Sigmoid colon (tissue), 7 donors: ENCODE data around the gene MRNIP. TPM values are rescaled to one million over a fixed set of nuclear protein-coding genes. Genes with fewer than 3 reads are reported as not detected.

ENCODE experiments used
- DNase-seq: peaks from one replicate; pipeline ENCODE4 v3.0.0-alpha.2; 2019
- H3K27ac ChIP-seq, 4 donors: fragments of 200-600 bp; sonication (generic); one replicate each; pipeline ENCODE4 v1.5.1; 2016 to 2019; ENCODE audit warnings: mild to moderate bottlenecking in 1 of 4
- H3K27me3 ChIP-seq, 3 donors: fragments of 200-600 bp; sonication (generic); one replicate each; pipeline ENCODE4 v1.5.1; 2019; ENCODE audit warnings: mild to moderate bottlenecking in 1 of 3
- H3K36me3 ChIP-seq, 4 donors: fragments of 200-600 bp; sonication (generic); one replicate each; pipeline ENCODE4 v1.5.1; 2016 to 2019
- H3K4me1 ChIP-seq, 4 donors: fragments of 200-600 bp; sonication (generic); one replicate each; pipeline ENCODE4 v1.5.1; 2017 to 2019
- H3K4me3 ChIP-seq, 4 donors: fragments of 200-600 bp; sonication (generic); one replicate each; pipeline ENCODE4 v1.5.1; 2017 to 2019; ENCODE audit warnings: mild to moderate bottlenecking in 2 of 4, moderate library complexity in 1 of 4
- H3K9me3 ChIP-seq, 4 donors: fragments of 200-600 bp in 3 of 4; sonication (generic) in 3 of 4; one replicate each; pipeline versions ENCODE4 v1.5.1 to v1.6.1; 2013 to 2019
- CTCF ChIP-seq, 4 experiments: fragments of 450-650 bp in 3 of 4; fragments of 200-600 bp in 1 of 4; IDR thresholded peaks; one replicate each; pipeline ENCODE4 v1.5.1; 2016 to 2019; ENCODE audit warnings: antibody characterized with exemption in 4 of 4, mild to moderate bottlenecking in 3 of 4, moderate library complexity in 2 of 4
- EP300 ChIP-seq, 4 donors: sonication (generic); formaldehyde crosslinking; IDR thresholded peaks; one replicate each; pipeline ENCODE4 v1.6.1; 2017; ENCODE audit warnings: antibody characterized with exemption in 4 of 4
- POLR2A ChIP-seq, 2 donors: fragments of 450-650 bp; IDR thresholded peaks; one replicate each; pipeline ENCODE4 v1.6.1; 2016; ENCODE audit warnings: antibody characterized with exemption in 2 of 2, mild to moderate bottlenecking in 2 of 2, moderate library complexity in 2 of 2
- POLR2AphosphoS5 ChIP-seq, 4 donors: sonication (generic); formaldehyde crosslinking; IDR thresholded peaks; one replicate each; pipeline ENCODE4 v1.6.1; 2017; ENCODE audit warnings: antibody characterized with exemption in 4 of 4
- WGBS, 2 donors: extraction: QIAGEN DNeasy Blood & Tissue Kit; methylation state at CpG; one replicate each; pipeline ENCODE4 v1.1.7; 2013; 5-methylcytosine and 5-hydroxymethylcytosine counted together
- intact Hi-C: fragments of 100-400 bp; cut with DNase I; formaldehyde crosslinking; loops from one replicate; pipeline ENCODE4 v1.15.1; 2023
- polyA plus RNA-seq, 3 donors: library from polyadenylated mRNA; stranded (reverse); fragments of 200-250 nt; gene quantifications; one replicate each; pipeline ENCODE4 v1.2.3, GENCODE V29; 2013
- total RNA-seq, 4 donors: library from RNA; depleted of rRNA; stranded (reverse); fragments of >200 nt; gene quantifications; one replicate each; pipeline ENCODE4 v1.1.0, GENCODE V29; 2016
- donor health status: healthy with polysubstance abuse.
- donor health status: Bipolar disorder and iron deficiency.
- donor health status: healthy.

The MRNIP gene
- total and polyA plus RNA-seq, 7 donors, result 8.3 to 59.8 (median 30.7) TPM

- H3K9me3 ChIP-seq, result no peaks in the 10 kb centered on the region
- H3K4me1 ChIP-seq, result peaks cover 0 to 19% (median 8%) of the 10 kb centered on the region in 4 donors
- no peak overlapping the region for H3K4me3 ChIP-seq
- TF ChIP-seq POLR2A (IDR thresholded peaks at IDR 0.05) (no peak), CTCF (IDR thresholded peaks at IDR 0.05) (no peak), POLR2AphosphoS5 (IDR thresholded peaks at IDR 0.05) (peak in 1 of 4 donors; percentile 28), EP300 (IDR thresholded peaks at IDR 0.05) (no peak)
- peak overlapping the region in 2 of 4 donors; percentile 24 to 34 for H3K27ac ChIP-seq
- intact Hi-C loops, result no loop called here
- no peaks in the 10 kb centered on the region for H3K27me3 ChIP-seq
- H3K36me3 ChIP-seq, result peaks cover 81 to 97% (median 83%) of the 10 kb centered on the region in 4 donors
- no peak for DNase-seq
- WGBS, 2 donors, result 91 to 94% methylated on average over 23 of the region's 23 CpGs
These were observed 25.4 kb downstream of the MRNIP start for GRCh38 chr5:179833056-179833708.

- intact Hi-C loops, result no loop called here
- H3K36me3 ChIP-seq, result peaks cover 76 to 97% (median 79%) of the 10 kb centered on the region in 4 donors
- no peak for TF ChIP-seq POLR2AphosphoS5 (IDR thresholded peaks at IDR 0.05)
- no peak for TF ChIP-seq EP300 (IDR thresholded peaks at IDR 0.05)
- no peak for TF ChIP-seq POLR2A (IDR thresholded peaks at IDR 0.05)
- TF ChIP-seq CTCF (IDR thresholded peaks at IDR 0.05), result no peak
- H3K27me3 ChIP-seq, result no peaks in the 10 kb centered on the region
- peak; percentile 56 for DNase-seq
- no peak overlapping the region for H3K4me3 ChIP-seq
- no peak overlapping the region for H3K27ac ChIP-seq
- peaks cover 0 to 27% (median 16%) of the 10 kb centered on the region in 4 donors for H3K4me1 ChIP-seq
- WGBS, 2 donors, result 94% methylated on average over 20 of the region's 20 CpGs
- H3K9me3 ChIP-seq, result no peaks in the 10 kb centered on the region
These were observed 26.4 kb downstream of the MRNIP start for GRCh38 chr5:179832039-179832745.

- Histone ChIP-seq H3K36me3 (peaks cover 66 to 97% (median 77%) of the 10 kb centered on the region in 4 donors), H3K27me3 (no peaks in the 10 kb centered on the region), H3K4me1 (peaks cover 0 to 30% (median 19%) of the 10 kb centered on the region in 4 donors), H3K27ac (no peak overlapping the region), H3K4me3 (no peak overlapping the region), H3K9me3 (no peaks in the 10 kb centered on the region)
- no peak for DNase-seq
- 93 to 96% methylated on average over 7 of the region's 7 CpGs for WGBS, 2 donors
- no peak for TF ChIP-seq CTCF (IDR thresholded peaks at IDR 0.05)
- TF ChIP-seq EP300 (IDR thresholded peaks at IDR 0.05), result no peak
- TF ChIP-seq POLR2A (IDR thresholded peaks at IDR 0.05), result no peak
- TF ChIP-seq POLR2AphosphoS5 (IDR thresholded peaks at IDR 0.05), result no peak
- intact Hi-C loops, result no loop called here
These were observed 27.7 kb downstream of the MRNIP start for GRCh38 chr5:179830818-179831468.

- Histone ChIP-seq H3K4me3 (no peak overlapping the region), H3K4me1 (peaks cover 0 to 40% (median 27%) of the 10 kb centered on the region in 4 donors), H3K36me3 (peaks cover 73 to 97% (median 84%) of the 10 kb centered on the region in 4 donors), H3K9me3 (no peaks in the 10 kb centered on the region), H3K27me3 (no peaks in the 10 kb centered on the region), H3K27ac (no peak overlapping the region)
- 87 to 90% methylated on average over 7 of the region's 7 CpGs for WGBS, 2 donors
- no peak for TF ChIP-seq POLR2A (IDR thresholded peaks at IDR 0.05)
- TF ChIP-seq CTCF (IDR thresholded peaks at IDR 0.05), result no peak
- no peak for TF ChIP-seq POLR2AphosphoS5 (IDR thresholded peaks at IDR 0.05)
- TF ChIP-seq EP300 (IDR thresholded peaks at IDR 0.05), result no peak
- intact Hi-C loops, result no loop called here
- no peak for DNase-seq
These were observed 28.7 kb downstream of the MRNIP start for GRCh38 chr5:179829732-179830435.
